Testis (tissue), 2 donors: Measurements from ENCODE around the gene RAPSN.

ENCODE experiments used
- CTCF ChIP-seq, 3 experiments: fragments of 450-650 bp in 2 of 3; fragments of 200-600 bp in 1 of 3; sonication (generic) in 1 of 3; IDR thresholded peaks; one replicate each; pipeline ENCODE4 v1.5.1; 2016 to 2019; ENCODE audit warnings: antibody characterized with exemption in 3 of 3, mild to moderate bottlenecking in 2 of 3, moderate library complexity in 1 of 3
- POLR2A ChIP-seq: fragments of 450-650 bp; IDR thresholded peaks from one replicate; pipeline ENCODE4 v1.6.1; 2017; ENCODE audit warnings: antibody characterized with exemption, mild to moderate bottlenecking, moderate library complexity

GRCh38 chr11:47451436-47451835 lies 2.5 kb upstream of the RAPSN start:
- TF ChIP-seq CTCF (IDR thresholded peaks at IDR 0.05) (no peak), POLR2A (no peak)
